HG02678 (cell line): ENCODE measurements around the gene SEPHS2.
"Not testable (repeated sequence)": the region's sequence is repeated elsewhere in the genome, so short reads cannot be mapped to it uniquely, and the experiment has no call there.

ENCODE experiments used
- ATAC-seq: cut with Tn5 transposase; IDR thresholded peaks from one replicate; pipeline ENCODE4 v1.9.1; 2021; ENCODE audit warnings: mild to moderate bottlenecking, moderate library complexity; ENCODE audit not compliant: unreplicated experiment

Gene SEPHS2

DNA sequence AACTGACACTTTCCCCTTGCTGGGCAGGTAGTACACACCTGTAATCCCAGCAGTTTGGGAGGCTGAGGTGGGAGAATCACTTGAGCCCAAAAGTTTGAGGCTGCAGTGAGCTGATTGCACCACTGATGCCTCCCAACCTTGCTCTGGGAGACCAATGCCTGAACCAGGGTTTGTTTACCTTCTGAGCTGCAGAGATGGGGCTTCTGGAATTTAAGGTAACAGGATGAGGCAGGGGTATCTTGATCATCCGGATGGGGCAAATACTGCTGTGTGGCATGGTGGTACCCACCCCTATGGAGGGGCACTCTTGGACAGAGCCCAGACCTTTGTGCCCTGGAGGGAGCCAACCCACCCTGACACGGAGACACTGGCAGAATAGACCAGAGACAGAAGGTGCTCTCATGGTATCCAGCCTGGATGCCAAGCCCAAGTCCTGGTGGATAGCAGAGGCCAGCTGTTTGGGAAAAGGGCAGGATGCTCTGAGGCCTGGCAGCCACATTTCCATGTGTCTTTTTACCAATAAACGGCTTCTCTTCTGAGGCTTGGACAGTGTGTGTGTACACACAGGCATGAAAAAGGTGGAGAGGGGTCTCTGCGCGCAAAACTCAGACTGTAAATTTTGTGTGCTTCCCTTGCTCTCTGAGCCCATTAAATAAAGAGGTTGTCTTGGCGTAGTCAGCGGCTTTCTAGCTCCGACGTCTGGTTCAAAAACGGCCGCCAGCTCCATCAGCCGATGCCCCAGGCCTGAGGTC lies 46.1 kb downstream of the SEPHS2 start:
- ATAC-seq = no peak

DNA sequence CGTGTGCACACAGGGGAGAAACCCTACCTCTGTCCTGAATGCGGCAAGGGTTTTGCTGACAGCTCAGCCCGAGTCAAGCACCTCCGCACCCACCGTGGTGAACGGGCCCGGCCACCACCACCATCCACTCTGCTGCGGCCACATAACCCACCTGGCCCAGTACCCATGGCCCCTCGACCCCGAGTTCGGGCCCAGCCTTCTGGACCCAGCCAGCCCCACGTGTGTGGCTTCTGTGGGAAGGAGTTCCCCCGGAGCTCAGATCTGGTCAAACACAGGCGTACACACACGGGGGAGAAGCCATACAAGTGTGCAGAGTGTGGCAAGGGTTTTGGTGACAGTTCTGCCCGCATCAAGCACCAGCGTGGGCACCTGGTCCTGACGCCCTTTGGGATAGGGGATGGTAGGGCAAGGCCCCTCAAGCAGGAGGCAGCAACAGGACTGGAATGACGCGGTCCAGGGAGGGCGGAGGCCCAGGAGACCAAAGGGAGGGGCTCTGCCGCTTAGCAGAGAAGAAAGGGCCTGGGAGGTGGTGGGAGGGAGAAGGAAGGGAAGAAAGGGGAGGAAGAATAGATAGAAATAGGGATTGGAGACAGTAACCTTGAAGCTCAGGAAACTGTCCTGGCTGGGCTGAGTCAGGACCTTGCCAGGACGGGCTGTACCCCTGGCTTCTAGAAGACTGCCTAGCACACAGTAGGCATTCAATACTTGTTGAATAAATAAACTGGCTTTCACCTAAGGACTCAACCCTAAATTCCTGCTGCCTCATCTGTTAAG lies 46.8 kb downstream of the SEPHS2 start:
- no peak for ATAC-seq

DNA sequence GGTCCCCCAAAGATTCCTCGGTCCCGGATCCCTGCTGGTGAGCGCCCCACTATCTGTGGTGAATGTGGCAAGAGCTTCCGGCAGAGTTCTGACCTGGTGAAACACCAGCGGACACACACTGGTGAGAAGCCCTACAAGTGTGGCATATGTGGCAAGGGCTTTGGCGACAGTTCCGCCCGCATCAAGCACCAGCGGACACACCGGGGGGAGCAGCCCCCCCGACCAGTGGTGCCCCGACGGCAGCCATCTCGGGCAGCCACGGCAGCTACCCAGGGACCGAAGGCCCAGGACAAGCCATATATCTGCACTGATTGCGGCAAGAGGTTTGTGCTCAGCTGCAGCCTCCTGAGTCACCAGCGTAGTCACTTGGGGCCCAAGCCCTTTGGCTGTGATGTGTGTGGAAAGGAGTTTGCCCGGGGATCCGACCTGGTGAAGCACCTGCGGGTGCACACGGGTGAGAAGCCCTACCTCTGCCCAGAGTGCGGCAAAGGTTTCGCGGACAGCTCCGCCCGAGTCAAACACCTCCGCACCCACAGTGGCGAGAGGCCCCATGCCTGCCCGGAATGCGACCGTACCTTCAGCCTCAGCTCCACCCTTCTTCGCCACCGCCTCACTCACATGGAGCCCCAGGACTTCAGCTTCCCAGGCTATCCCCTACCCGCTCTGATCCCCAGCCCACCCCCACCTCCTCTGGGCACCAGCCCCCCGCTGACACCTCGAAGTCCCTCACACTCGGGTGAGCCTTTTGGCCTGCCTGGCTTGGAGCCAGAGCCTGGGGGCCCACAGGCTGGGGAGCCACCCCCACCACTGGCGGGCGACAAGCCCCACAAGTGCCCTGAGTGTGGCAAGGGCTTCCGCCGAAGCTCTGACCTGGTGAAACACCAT lies 47.7 kb downstream of the SEPHS2 start:
- ATAC-seq = no peak

- no peak for ATAC-seq
Measured at GRCh38 chr16:30397056-30397455, 48.6 kb downstream of the SEPHS2 start.

DNA sequence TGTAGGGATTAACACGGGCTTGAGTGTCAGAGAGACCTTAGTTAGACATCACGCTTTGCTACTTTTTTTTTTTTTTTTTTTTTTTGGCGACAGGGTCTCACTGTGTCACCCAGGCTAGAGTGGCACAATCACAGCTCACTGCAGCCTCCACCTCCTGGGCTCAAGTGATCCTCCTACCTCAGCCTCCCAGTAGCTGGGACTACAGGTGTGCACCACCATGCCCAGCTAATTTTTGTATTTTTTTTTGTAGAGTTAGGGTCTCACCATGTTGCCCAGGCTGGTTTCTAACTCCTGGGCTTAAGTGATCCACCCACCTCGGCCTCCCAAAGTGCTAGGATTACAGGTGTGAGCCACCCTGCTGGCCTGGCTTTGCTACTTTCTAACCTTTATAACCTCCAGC lies 49.0 kb downstream of the SEPHS2 start:
- ATAC-seq = not testable (repeated sequence)

- no peak for ATAC-seq
Measured at GRCh38 chr16:30395992-30396585, 49.6 kb downstream of the SEPHS2 start.

DNA sequence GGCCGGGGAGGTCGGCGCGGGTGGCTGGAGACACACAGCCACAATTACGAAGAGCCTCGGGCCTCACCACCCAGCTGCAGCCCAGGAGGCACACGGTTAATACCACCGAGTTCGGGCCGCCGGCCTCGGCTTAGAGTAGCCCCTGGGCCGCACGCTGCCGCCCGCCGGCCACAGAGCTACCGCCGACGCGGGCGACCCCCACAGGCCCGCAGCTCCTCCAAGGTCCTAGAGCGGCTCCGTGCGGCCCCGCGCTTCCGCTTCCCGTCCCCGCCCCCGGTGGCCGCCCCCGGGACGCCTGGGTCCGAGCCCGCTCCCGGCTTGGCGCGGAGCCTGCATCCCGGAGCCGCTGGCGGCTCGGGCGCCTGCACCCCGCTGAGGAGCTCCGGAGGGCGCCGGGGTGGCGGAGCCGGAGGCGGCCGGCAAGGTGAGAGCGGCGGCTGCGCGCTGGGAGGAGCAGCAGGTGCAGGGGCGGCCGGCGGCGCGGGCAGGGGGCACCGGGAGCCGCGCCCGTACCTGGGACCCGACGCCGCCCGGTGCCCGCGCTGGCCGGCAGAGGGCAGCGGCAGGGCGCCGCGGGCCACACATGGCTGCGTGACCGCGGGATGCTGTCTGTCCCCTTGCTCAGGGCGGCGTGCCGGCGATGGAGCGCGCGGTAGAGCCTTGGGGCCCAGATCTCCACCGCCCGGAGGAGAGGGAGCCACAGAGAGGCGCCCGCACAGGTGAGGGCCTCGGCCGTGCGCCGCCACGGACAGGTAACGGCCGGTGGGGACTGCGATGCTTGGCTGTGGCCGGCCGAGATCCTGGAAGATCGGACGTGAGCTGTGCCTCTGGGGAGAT lies 50.3 kb downstream of the SEPHS2 start, which contains the start of gene ZNF48:
Gene ZNF48, plus strand, starts transcription at position 266 of the 837 bp plus-strand sequence. Its CDS starts 375 bp downstream, at position 641.
- ATAC-seq = peak; percentile 76

- no peak for ATAC-seq
Measured at GRCh38 chr16:30394592-30395154, 51.0 kb downstream of the SEPHS2 start.
